IPS-18a (cell line): ENCODE measurements around the gene MYL6.
A peak's percentile ranks its signal among the peaks of the same experiment; 100 is the strongest.

ENCODE experiments used
- H3K27ac ChIP-seq: one replicate; pipeline ENCODE4 v1.5.1; 2013; ENCODE audit warnings: low read length
- H3K27me3 ChIP-seq: one replicate; pipeline ENCODE4 v1.6.1; 2013; ENCODE audit warnings: mild to moderate bottlenecking, low read length; ENCODE audit not compliant: control insufficient read depth, insufficient read depth
- H3K36me3 ChIP-seq: one replicate; pipeline ENCODE4 v1.6.1; 2013; ENCODE audit warnings: low read depth, low read length; ENCODE audit not compliant: control insufficient read depth
- H3K4me1 ChIP-seq: one replicate; pipeline ENCODE4 v1.6.1; 2013; ENCODE audit warnings: low read depth, low read length; ENCODE audit not compliant: control insufficient read depth
- H3K4me3 ChIP-seq: one replicate; pipeline ENCODE4 v1.5.1; 2013; ENCODE audit warnings: low read length
- H3K9ac ChIP-seq: one replicate; pipeline ENCODE4 v1.6.1; 2013; ENCODE audit warnings: mild to moderate bottlenecking, low read length, moderate library complexity
- H3K9me3 ChIP-seq: one replicate; pipeline ENCODE4 v1.6.1; 2013; ENCODE audit warnings: low read depth, low read length; ENCODE audit not compliant: control insufficient read depth

MYL6 gene

GRCh38 chr12:56121204-56121870 is 36.8 kb upstream of the MYL6 start:
- Histone ChIP-seq H3K9ac (no peak overlapping the region), H3K27me3 (no peaks in the 10 kb centered on the region), H3K9me3 (no peaks in the 10 kb centered on the region), H3K27ac (no peak overlapping the region), H3K4me3 (no peak overlapping the region), H3K36me3 (peaks cover 21% of the 10 kb centered on the region), H3K4me1 (peaks cover 15% of the 10 kb centered on the region)

- H3K36me3 ChIP-seq: peaks cover 13% of the 10 kb centered on the region
- H3K4me1 ChIP-seq: peaks cover 28% of the 10 kb centered on the region
- no peaks in the 10 kb centered on the region for H3K9me3 ChIP-seq
- H3K4me3 ChIP-seq: no peak overlapping the region
- H3K27me3 ChIP-seq: no peaks in the 10 kb centered on the region
- no peak overlapping the region for H3K9ac ChIP-seq
- H3K27ac ChIP-seq: no peak overlapping the region
These were observed 35.5 kb upstream of the MYL6 start for GRCh38 chr12:56122637-56123036.

- H3K4me1 ChIP-seq: peaks cover 21% of the 10 kb centered on the region
- H3K9ac ChIP-seq: no peak overlapping the region
These were observed 34.0 kb upstream of the MYL6 start for GRCh38 chr12:56124133-56124532.

GRCh38 chr12:56126732-56127239 is 31.4 kb upstream of the MYL6 start:
- H3K9me3 ChIP-seq: no peaks in the 10 kb centered on the region
- H3K9ac ChIP-seq: peak overlapping the region; percentile 74
- peak overlapping the region; percentile 60 for H3K27ac ChIP-seq
- H3K36me3 ChIP-seq: peaks cover 13% of the 10 kb centered on the region
- H3K4me1 ChIP-seq: peaks cover 18% of the 10 kb centered on the region
- peak overlapping the region; percentile 65 for H3K4me3 ChIP-seq
- no peaks in the 10 kb centered on the region for H3K27me3 ChIP-seq

More at GRCh38 chr12:56124133-56124532, 34.0 kb upstream of the MYL6 start:
- Histone ChIP-seq H3K27me3 (no peaks in the 10 kb centered on the region), H3K36me3 (peaks cover 11% of the 10 kb centered on the region), H3K9me3 (no peaks in the 10 kb centered on the region), H3K4me3 (no peak overlapping the region), H3K27ac (no peak overlapping the region)

DNA sequence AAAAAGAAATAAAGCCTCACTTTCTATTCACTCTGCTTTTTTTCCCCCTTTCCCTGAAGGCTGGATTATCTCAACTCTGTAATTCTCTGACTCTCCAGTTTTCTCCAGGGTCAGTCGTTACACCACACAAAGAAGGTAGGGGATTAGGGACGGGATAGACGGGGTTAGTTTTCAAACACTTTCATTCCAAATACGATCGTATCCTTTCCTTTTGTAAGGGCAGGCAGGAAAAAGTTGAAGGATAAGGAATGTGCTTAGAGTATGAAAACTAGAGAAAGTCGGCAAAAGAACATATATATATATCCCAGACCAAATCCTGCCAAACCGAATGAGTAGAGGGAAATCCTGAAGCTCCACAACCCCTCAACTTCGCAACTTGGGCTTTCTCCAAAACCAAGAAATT is 30.7 kb upstream of the MYL6 start:
- Histone ChIP-seq H3K27ac (peak overlapping the region; percentile 68), H3K9me3 (no peaks in the 10 kb centered on the region), H3K4me1 (peaks cover 18% of the 10 kb centered on the region), H3K27me3 (no peaks in the 10 kb centered on the region), H3K9ac (peak overlapping the region; percentile 74), H3K4me3 (peak overlapping the region; percentile 65), H3K36me3 (peaks cover 20% of the 10 kb centered on the region)

DNA sequence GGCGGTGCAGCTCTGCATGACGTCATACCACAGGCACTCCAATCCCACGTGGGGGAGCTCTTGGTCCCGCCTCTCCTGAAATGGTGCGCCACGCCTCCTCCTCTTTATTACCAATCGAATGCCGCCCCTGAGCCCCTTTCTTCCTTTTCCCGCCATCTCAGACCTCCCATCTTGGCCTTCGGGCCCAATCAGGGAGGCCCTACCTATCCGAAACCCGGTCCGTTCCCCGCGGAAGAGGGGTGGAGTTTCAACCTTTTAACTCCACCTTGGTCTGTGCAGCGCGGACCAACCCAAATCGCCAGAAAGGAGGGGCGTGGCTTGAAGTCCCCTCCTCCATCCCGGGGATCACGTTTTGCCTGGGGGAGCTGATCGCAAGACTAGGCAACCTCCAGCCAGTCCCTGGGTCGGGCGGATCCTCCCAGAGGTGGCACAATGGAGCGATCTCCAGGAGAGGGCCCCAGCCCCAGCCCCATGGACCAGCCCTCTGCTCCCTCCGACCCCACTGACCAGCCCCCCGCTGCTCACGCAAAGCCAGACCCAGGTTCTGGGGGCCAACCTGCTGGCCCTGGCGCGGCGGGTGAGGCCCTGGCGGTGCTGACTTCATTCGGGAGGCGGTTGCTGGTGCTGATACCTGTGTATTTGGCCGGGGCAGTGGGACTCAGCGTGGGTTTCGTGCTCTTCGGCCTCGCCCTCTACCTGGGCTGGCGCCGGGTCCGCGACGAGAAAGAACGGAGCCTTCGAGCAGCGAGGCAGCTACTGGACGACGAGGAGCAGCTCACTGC is 30.1 kb upstream of the MYL6 start, which contains the start of gene ESYT1:
ESYT1 (plus strand) TSS at position 380 of the 782 bp plus-strand sequence; CDS start at position 433, 53 bp downstream.
- peaks cover 18% of the 10 kb centered on the region for H3K4me1 ChIP-seq
- H3K36me3 ChIP-seq: peaks cover 22% of the 10 kb centered on the region
- no peaks in the 10 kb centered on the region for H3K27me3 ChIP-seq
- H3K9me3 ChIP-seq: no peaks in the 10 kb centered on the region
- H3K9ac ChIP-seq: peak within 1 kb of the TSS; percentile 84
- peak within 1 kb of the TSS; percentile 82 for H3K4me3 ChIP-seq
- H3K27ac ChIP-seq: peak within 1 kb of the TSS; percentile 68

DNA sequence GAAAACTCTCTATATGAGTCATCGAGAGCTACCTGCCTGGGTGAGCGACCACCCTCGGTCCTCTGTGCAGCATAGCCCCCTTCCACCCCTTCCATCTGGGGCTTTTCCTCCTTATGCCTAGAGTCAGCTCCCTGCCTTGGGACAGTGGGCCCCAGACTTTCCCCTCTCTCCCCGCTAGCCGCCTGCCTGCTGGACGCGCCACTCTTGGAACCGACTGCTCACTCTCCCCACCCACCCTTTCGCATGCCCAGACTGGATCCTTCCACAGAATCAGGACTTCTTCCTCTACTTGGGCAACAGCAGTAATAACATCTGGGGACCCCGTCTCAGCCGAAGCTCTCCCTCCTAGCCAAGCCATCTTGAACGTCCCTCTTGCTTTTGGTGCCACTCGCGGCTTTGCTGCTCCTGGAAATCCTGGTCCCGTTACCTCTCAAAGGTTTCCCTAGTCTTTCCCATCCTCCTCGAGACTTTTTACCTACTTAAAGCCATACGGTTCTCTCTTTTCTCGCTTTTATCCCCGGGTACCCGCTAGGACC is 29.4 kb upstream of the MYL6 start:
- H3K9ac ChIP-seq: peak overlapping the region; percentile 84
- H3K36me3 ChIP-seq: peaks cover 29% of the 10 kb centered on the region
- peak overlapping the region; percentile 82 for H3K4me3 ChIP-seq
- peaks cover 18% of the 10 kb centered on the region for H3K4me1 ChIP-seq
- H3K27me3 ChIP-seq: no peaks in the 10 kb centered on the region
- H3K9me3 ChIP-seq: no peaks in the 10 kb centered on the region
- H3K27ac ChIP-seq: no peak overlapping the region

DNA sequence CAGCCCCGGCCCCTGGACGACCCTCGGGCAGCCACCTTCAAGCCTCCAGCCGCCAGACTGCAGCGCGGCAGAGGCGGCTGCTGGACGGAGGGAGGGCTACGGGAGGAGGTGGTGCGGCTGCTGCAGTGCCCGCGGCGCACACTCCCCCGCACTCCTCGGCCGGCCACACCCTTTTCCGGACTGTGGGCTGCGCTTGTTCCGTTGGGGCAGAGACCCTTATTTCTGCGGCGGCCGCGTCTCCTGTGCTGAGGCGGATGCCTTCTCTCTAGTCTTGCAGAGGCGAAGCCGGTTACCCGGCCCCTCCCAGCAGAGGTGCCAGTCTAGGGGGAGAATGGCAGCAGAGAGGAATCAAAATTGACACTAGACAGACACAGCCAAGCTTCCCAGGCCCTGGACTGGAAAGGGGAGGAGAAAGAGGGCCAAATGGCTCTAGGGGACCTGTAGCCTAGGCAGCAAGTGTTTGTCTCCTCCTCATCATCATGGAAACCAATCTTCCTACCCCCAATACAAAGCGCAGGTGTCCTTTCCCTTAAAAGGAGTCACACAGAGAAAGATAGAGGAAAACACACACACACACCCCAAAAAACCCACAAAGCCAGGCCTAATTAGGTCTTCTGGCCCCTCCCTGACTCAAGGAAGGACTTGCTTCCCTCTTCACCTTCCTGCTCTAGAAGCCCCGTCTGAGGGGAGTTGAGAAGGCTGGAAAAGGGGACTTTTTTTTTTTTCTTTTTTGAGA is 28.8 kb upstream of the MYL6 start:
- Histone ChIP-seq H3K27me3 (no peaks in the 10 kb centered on the region), H3K27ac (no peak overlapping the region), H3K4me3 (peak overlapping the region; percentile 82), H3K4me1 (peaks cover 18% of the 10 kb centered on the region), H3K36me3 (peaks cover 35% of the 10 kb centered on the region), H3K9me3 (no peaks in the 10 kb centered on the region), H3K9ac (peak overlapping the region; percentile 84)

DNA sequence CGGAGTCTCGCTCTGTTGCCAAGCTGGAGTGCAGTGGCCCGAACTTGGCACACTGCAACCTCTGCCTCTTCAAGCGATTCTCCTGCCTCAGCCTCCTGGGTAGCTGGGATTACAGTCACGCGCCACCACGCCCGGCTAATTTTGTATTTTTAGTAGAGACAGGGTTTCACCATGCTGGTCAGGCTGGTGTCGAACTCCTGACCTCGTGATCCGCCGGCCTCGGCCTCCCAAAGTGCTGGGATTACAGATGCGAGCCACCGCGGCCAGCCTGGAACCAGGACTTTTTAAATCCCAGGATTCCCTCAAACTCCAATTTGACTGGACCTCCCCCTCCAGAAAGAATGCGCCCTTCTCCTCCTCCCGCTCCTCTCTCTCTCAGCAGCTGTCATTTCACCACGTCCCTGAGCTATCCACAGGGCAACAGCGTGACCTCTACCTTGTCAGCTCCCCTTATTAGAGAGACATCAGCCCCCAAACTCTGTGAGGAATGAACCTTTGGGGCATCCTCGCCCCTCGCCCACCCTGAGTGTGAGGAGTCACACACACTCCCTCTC is 28.1 kb upstream of the MYL6 start:
- Histone ChIP-seq H3K4me1 (peaks cover 18% of the 10 kb centered on the region), H3K36me3 (peaks cover 35% of the 10 kb centered on the region), H3K9me3 (no peaks in the 10 kb centered on the region), H3K27ac (no peak overlapping the region), H3K27me3 (no peaks in the 10 kb centered on the region), H3K4me3 (peak overlapping the region; percentile 82), H3K9ac (no peak overlapping the region)

GRCh38 chr12:56130876-56131275 is 27.3 kb upstream of the MYL6 start:
- Histone ChIP-seq H3K27ac (no peak overlapping the region), H3K4me3 (no peak overlapping the region), H3K9me3 (no peaks in the 10 kb centered on the region), H3K9ac (no peak overlapping the region), H3K4me1 (peaks cover 18% of the 10 kb centered on the region), H3K27me3 (no peaks in the 10 kb centered on the region), H3K36me3 (peaks cover 35% of the 10 kb centered on the region)

GRCh38 chr12:56134897-56135296 is 23.3 kb upstream of the MYL6 start:
- Histone ChIP-seq H3K27ac (no peak overlapping the region), H3K27me3 (no peaks in the 10 kb centered on the region), H3K4me3 (no peak overlapping the region), H3K36me3 (peaks cover 70% of the 10 kb centered on the region), H3K4me1 (no peaks in the 10 kb centered on the region), H3K9ac (no peak overlapping the region), H3K9me3 (no peaks in the 10 kb centered on the region)
